OCI-LY3 (cell line): ENCODE data around the gene HPGD.

ENCODE experiments used
- H2AFZ ChIP-seq: fragments of 200-600, 300-600 bp; shearing (Covaris generic); 2 replicates; pipeline ENCODE4 v1.6.0; 2014; ENCODE audit warnings: antibody characterized with exemption, low read depth, low read length
- H3K27ac ChIP-seq: fragments of 200-600, 300-600 bp; sonication (generic); 2 replicates; pipeline ENCODE4 v1.5.1; 2014; ENCODE audit warnings: mild to moderate bottlenecking, low read length, moderate library complexity, mixed read lengths
- H3K27me3 ChIP-seq: fragments of 200-600, 300-600 bp; sonication (generic); 2 replicates; pipeline ENCODE4 v1.6.1; 2014; ENCODE audit warnings: low read depth, low read length, mixed read lengths
- H3K36me3 ChIP-seq: fragments of 200-600, 300-600 bp; sonication (generic); replicated peaks from 2 replicates; pipeline ENCODE3; 2014; ENCODE audit warnings: low read depth, low read length, mixed read lengths
- H3K4me1 ChIP-seq: fragments of 300-600, 200-600 bp; sonication (generic); 2 replicates; pipeline ENCODE4 v1.6.1; 2014; ENCODE audit warnings: low read length, mixed read lengths
- H3K4me2 ChIP-seq: fragments of 200-600, 300-600 bp; sonication (generic); 2 replicates; pipeline ENCODE4 v1.6.1; 2014; ENCODE audit warnings: low read length, mixed read lengths
- H3K4me3 ChIP-seq: fragments of 300-600, 200-600 bp; sonication (generic); 2 replicates; pipeline ENCODE4 v1.5.1; 2014; ENCODE audit warnings: antibody characterized with exemption, mild to moderate bottlenecking, low read length, moderate library complexity
- H3K79me2 ChIP-seq: fragments of 300-600, 200-600 bp; shearing (Covaris generic); 2 replicates; pipeline ENCODE4 v1.6.1; 2014; ENCODE audit warnings: mild to moderate bottlenecking, low read length, mixed read lengths
- H3K9ac ChIP-seq: fragments of 300-600, 200-600 bp; shearing (Covaris generic); 2 replicates; pipeline ENCODE4 v1.6.0; 2014; ENCODE audit warnings: mild to moderate bottlenecking, low read length, moderate library complexity
- H3K9me3 ChIP-seq: fragments of 200-600, 300-600 bp; shearing (Covaris generic); 2 replicates; pipeline ENCODE4 v1.6.1; 2014; ENCODE audit warnings: low read length, mixed read lengths; ENCODE audit not compliant: insufficient read depth
- H4K20me1 ChIP-seq: fragments of 200-600, 300-600 bp; sonication (generic); 2 replicates; pipeline ENCODE4 v1.6.1; 2016; ENCODE audit warnings: low read length, mixed read lengths; ENCODE audit not compliant: insufficient read depth
- EZH2phosphoT487 ChIP-seq: fragments of 200-600 bp; shearing (Covaris generic); IDR thresholded peaks from 2 replicates; pipeline ENCODE4 v1.6.1; 2018; ENCODE audit warnings: antibody characterized with exemption, mixed run types, low read depth
- TF ChIP-seq, protein P1 (sequence below): fragments of 200-600, 300-600 bp; sonication (generic); IDR thresholded peaks from 2 replicates; pipeline ENCODE4 v1.5.1; 2014; ENCODE audit warnings: antibody characterized with exemption, low read length, low read depth

Gene HPGD

DNA sequence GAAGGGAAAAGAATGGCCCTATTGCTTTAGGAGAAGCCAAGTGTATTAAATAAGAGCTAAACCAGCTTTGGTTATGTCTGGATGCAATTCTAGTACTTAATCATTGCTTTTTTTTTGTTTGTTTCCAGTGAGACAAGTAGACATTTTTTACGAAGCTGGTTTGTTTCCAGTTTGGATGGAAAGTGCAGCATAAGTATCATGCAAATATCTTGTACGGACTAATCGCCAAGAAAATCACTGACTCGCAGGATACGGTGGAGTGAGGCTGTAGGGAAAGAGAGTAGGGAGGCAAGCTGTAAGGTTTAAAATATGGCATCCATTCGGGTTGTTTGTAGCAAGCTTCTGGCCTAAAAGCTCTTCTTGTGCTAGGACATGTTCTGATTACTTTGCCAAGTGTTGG, 64.8 kb downstream of the HPGD start:
- Histone ChIP-seq H3K9ac (no peak overlapping the region), H4K20me1 (no peaks in the 10 kb centered on the region), H3K4me3 (no peak overlapping the region), H3K4me1 (no peaks in the 10 kb centered on the region), H3K4me2 (no peak overlapping the region), H2AFZ (no peak overlapping the region), H3K79me2 (no peaks in the 10 kb centered on the region), H3K27me3 (no peaks in the 10 kb centered on the region), H3K9me3 (no peaks in the 10 kb centered on the region), H3K36me3 (no peaks in the 10 kb centered on the region), H3K27ac (no peak overlapping the region)
- TF ChIP-seq EZH2phosphoT487: no peak
- TF ChIP-seq, protein P1, sequence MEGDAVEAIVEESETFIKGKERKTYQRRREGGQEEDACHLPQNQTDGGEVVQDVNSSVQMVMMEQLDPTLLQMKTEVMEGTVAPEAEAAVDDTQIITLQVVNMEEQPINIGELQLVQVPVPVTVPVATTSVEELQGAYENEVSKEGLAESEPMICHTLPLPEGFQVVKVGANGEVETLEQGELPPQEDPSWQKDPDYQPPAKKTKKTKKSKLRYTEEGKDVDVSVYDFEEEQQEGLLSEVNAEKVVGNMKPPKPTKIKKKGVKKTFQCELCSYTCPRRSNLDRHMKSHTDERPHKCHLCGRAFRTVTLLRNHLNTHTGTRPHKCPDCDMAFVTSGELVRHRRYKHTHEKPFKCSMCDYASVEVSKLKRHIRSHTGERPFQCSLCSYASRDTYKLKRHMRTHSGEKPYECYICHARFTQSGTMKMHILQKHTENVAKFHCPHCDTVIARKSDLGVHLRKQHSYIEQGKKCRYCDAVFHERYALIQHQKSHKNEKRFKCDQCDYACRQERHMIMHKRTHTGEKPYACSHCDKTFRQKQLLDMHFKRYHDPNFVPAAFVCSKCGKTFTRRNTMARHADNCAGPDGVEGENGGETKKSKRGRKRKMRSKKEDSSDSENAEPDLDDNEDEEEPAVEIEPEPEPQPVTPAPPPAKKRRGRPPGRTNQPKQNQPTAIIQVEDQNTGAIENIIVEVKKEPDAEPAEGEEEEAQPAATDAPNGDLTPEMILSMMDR: no peak

DNA sequence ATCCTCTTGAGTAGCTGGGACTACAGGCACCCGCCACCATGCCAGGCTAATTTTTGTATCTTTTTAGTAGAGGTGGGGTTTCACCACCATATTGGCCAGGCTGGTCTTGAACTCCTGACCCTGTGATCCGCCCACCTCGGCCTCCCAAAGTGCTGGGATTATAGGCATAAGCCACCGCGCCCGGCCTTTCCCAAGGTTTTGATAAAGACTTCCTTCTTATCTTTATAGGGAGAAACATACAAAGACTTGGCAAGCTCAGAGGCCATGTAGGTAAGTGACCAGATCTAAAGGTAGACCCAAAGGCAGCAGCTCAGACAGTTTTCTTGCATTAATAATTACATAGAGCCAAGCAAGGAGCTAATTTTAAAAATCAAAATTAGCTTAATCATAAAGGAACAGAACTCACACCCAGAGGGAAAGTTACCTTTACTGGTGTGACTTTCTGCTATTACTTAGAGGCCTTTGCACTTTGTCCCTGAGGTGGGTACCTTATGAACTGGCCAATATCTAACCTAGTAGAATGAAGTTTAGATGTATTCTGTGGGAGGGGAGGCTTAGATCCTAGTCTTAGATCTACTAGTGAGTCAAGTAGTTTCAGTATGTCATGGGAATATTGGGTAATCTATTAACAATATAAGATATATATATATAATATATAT, 67.3 kb downstream of the HPGD start:
- Histone ChIP-seq H3K4me1 (no peaks in the 10 kb centered on the region), H3K27me3 (no peaks in the 10 kb centered on the region), H3K27ac (no peak overlapping the region), H2AFZ (no peak overlapping the region), H3K79me2 (no peaks in the 10 kb centered on the region), H3K4me3 (no peak overlapping the region), H3K4me2 (no peak overlapping the region), H3K9ac (no peak overlapping the region), H3K9me3 (no peaks in the 10 kb centered on the region), H4K20me1 (no peaks in the 10 kb centered on the region), H3K36me3 (no peaks in the 10 kb centered on the region)
- TF ChIP-seq, protein P1: no peak
- no peak for TF ChIP-seq EZH2phosphoT487

DNA sequence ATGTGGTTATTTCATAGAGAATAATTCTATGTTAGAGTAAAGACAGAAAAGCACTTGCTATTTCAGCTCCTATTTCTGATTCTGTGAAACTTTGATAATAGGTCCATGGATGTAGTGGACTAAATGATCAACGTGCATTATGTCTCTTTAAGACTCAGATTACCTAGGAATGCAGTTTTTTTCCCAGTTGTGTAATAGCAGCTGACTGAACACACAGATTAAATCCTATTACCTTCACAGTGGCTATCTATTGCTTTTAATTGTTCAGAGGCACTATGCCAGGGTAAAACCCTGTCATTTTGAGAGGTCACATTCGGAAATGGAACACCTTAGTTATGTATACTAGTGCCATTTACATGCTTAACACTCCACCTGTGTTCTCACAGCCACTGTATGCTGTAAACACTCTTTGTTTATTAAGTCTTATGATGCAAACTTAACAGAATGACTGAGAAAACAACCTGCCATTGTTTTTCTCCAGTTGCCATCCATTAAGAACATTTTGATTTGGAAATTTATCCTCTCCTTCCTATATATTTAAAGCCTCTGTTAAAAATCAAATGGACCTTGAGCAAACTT, 70.5 kb downstream of the HPGD start:
- Histone ChIP-seq H3K27me3 (no peaks in the 10 kb centered on the region), H3K9me3 (no peaks in the 10 kb centered on the region), H4K20me1 (no peaks in the 10 kb centered on the region), H3K4me3 (no peak overlapping the region), H3K4me2 (no peak overlapping the region), H3K9ac (no peak overlapping the region), H3K36me3 (no peaks in the 10 kb centered on the region), H3K79me2 (no peaks in the 10 kb centered on the region), H3K4me1 (no peaks in the 10 kb centered on the region), H3K27ac (no peak overlapping the region), H2AFZ (no peak overlapping the region)
- TF ChIP-seq EZH2phosphoT487: no peak
- TF ChIP-seq, protein P1: no peak

DNA sequence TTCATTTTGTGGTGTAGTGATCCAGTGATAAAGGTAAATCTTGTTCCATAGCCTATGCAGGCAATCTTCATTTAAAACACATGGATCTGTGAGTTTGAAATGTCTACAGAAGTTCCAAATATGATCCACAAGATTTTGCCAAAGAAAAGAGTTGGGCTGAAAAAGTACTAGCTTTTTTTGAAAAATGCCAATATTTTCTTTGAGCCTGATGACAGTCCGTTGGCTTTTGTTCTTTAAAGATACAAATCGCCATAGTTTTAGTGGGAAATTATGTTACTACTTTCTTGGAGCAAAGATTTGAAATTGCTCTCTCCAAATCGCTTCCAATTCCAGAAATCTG, 71.5 kb downstream of the HPGD start:
- H3K9me3 ChIP-seq: no peaks in the 10 kb centered on the region
- H3K79me2 ChIP-seq: no peaks in the 10 kb centered on the region
- no peak overlapping the region for H2AFZ ChIP-seq
- H3K27me3 ChIP-seq: no peaks in the 10 kb centered on the region
- no peak overlapping the region for H3K9ac ChIP-seq
- no peak overlapping the region for H3K4me3 ChIP-seq
- H3K4me1 ChIP-seq: no peaks in the 10 kb centered on the region
- H3K27ac ChIP-seq: no peak overlapping the region
- no peaks in the 10 kb centered on the region for H3K36me3 ChIP-seq
- H4K20me1 ChIP-seq: no peaks in the 10 kb centered on the region
- no peak overlapping the region for H3K4me2 ChIP-seq
- no peak for TF ChIP-seq EZH2phosphoT487
- TF ChIP-seq, protein P1: no peak
